ENCODE measurements around the gene TMA16. TPM values are rescaled to one million over a fixed set of nuclear protein-coding genes. Genes with fewer than 3 reads are reported as not detected.
"Not testable (repeated sequence)": the region's sequence is repeated elsewhere in the genome, so short reads cannot be mapped to it uniquely, and the experiment has no call there.

The TMA16 gene
- total RNA-seq, 1 donor from 2014 or later, result 10.7 TPM

GRCh38 chr4:163493643-163494359 lies 689 bp upstream of the TMA16 start:
- ATAC-seq (ENCODE audit: poor library complexity) (no peak), DNase-seq (peak; percentile 63)
- intact Hi-C loops (cut with DNase I), result no loop called here

- no peak for DNase-seq
- no peak for ATAC-seq (ENCODE audit: poor library complexity)
- intact Hi-C loops (cut with DNase I), result no loop called here
These were observed 1.4 kb downstream of the TMA16 start for GRCh38 chr4:163495900-163496299.

- DNase-seq (no peak), ATAC-seq (ENCODE audit: poor library complexity) (no peak)
- intact Hi-C loops (cut with DNase I), result no loop called here
These were observed 6.1 kb downstream of the TMA16 start for GRCh38 chr4:163500586-163500985.

- intact Hi-C loops (cut with DNase I), result no loop called here
- ATAC-seq (ENCODE audit: poor library complexity) (no peak), DNase-seq (no peak)
These were observed 10.9 kb downstream of the TMA16 start for GRCh38 chr4:163505374-163505773.

- ATAC-seq (ENCODE audit: poor library complexity), result no peak
- intact Hi-C loops (cut with DNase I), result no loop called here
These were observed 20.7 kb downstream of the TMA16 start for GRCh38 chr4:163515198-163515597.

GRCh38 chr4:163523791-163524365 lies 29.4 kb downstream of the TMA16 start:
- DNase-seq (no peak), ATAC-seq (ENCODE audit: poor library complexity) (no peak)
- intact Hi-C loops (cut with DNase I), result no loop called here

More at GRCh38 chr4:163515198-163515597, 20.7 kb downstream of the TMA16 start:
- DNase-seq, result no peak

GRCh38 chr4:163525982-163526381 lies 31.5 kb downstream of the TMA16 start:
- no peak for ATAC-seq (ENCODE audit: poor library complexity)
- intact Hi-C loops (cut with DNase I), result no loop called here

GRCh38 chr4:163527172-163527571 lies 32.7 kb downstream of the TMA16 start:
- DNase-seq, result no peak
- no peak for ATAC-seq (ENCODE audit: poor library complexity)
- intact Hi-C loops (cut with DNase I), result no loop called here

More at GRCh38 chr4:163525982-163526381, 31.5 kb downstream of the TMA16 start:
- DNase-seq, result no peak

- ATAC-seq (ENCODE audit: poor library complexity) (no peak), DNase-seq (no peak)
- intact Hi-C loops (cut with DNase I), result no loop called here
These were observed 34.2 kb downstream of the TMA16 start for GRCh38 chr4:163528653-163529052.

- intact Hi-C loops (cut with DNase I), result no loop called here
- ATAC-seq (ENCODE audit: poor library complexity) (no peak), DNase-seq (no peak)
These were observed 39.6 kb downstream of the TMA16 start for GRCh38 chr4:163534056-163534455.

- intact Hi-C loops (cut with DNase I), result no loop called here
- DNase-seq, result no peak
- ATAC-seq (ENCODE audit: poor library complexity), result no peak
These were observed 41.2 kb downstream of the TMA16 start for GRCh38 chr4:163535657-163536056.

GRCh38 chr4:163536091-163536490 lies 41.6 kb downstream of the TMA16 start:
- ATAC-seq (ENCODE audit: poor library complexity), result no peak
- DNase-seq, result no peak
- intact Hi-C loops (cut with DNase I), result no loop called here

GRCh38 chr4:163537114-163537513 lies 42.6 kb downstream of the TMA16 start:
- DNase-seq, result no peak
- intact Hi-C loops (cut with DNase I), result no loop called here
- ATAC-seq (ENCODE audit: poor library complexity), result no peak

GRCh38 chr4:163538820-163539219 lies 44.3 kb downstream of the TMA16 start:
- intact Hi-C loops (cut with DNase I); ATAC-seq (ENCODE audit: poor library complexity); DNase-seq: not testable (repeated sequence)

- no peak for ATAC-seq (ENCODE audit: poor library complexity)
These were observed 46.0 kb downstream of the TMA16 start for GRCh38 chr4:163540448-163540847.

GRCh38 chr4:163540977-163541376 lies 46.5 kb downstream of the TMA16 start:
- no peak for ATAC-seq (ENCODE audit: poor library complexity)
- DNase-seq, result no peak
- intact Hi-C loops (cut with DNase I), result no loop called here

More at GRCh38 chr4:163540448-163540847, 46.0 kb downstream of the TMA16 start:
- intact Hi-C loops (cut with DNase I), result no loop called here
- DNase-seq, result no peak

- DNase-seq (no peak), ATAC-seq (ENCODE audit: poor library complexity) (no peak)
- intact Hi-C loops (cut with DNase I), result no loop called here
These were observed 47.8 kb downstream of the TMA16 start for GRCh38 chr4:163542275-163542674.

- intact Hi-C loops (cut with DNase I), result loop anchor here (5.0 kb wide), 1 partner anchor 1047 kb away; no protein-coding TSS in a partner anchor
- peak; percentile 86 for ATAC-seq (ENCODE audit: poor library complexity)
- DNase-seq, result peak; percentile 76
These were observed 50.0 kb downstream of the TMA16 start for GRCh38 chr4:163544407-163545038.

GRCh38 chr4:163548481-163549243 lies 54.2 kb downstream of the TMA16 start:
- DNase-seq, result no peak
- intact Hi-C loops (cut with DNase I), result loop anchor here (2.0 to 5.0 kb wide), 2 partner anchors 64 to 1051 kb away; no protein-coding TSS in a partner anchor

More at GRCh38 chr4:163548481-163549243, 54.2 kb downstream of the TMA16 start:
- peak; percentile 78 for ATAC-seq (ENCODE audit: poor library complexity)

Measured in Right ventricle myocardium superior (tissue), 1 donor.